ENCODE data around the gene MAST4.

Gene MAST4

GRCh38 chr5:66956439-66956838 lies 360.2 kb downstream of the MAST4 start:
- H3K4me1 ChIP-seq (ENCODE audit: control insufficient read depth, insufficient read depth, low read length, poor library complexity, severe bottlenecking), result no peaks in the 10 kb centered on the region

GRCh38 chr5:66958201-66958979 lies 362.2 kb downstream of the MAST4 start:
- Histone ChIP-seq H3K4me3 (ENCODE audit: insufficient read depth, low read depth, low read length, poor library complexity, severe bottlenecking) (no peak overlapping the region), H3K36me3 (ENCODE audit: control insufficient read depth, insufficient read depth, low read length) (no peaks in the 10 kb centered on the region), H3K27ac (ENCODE audit: insufficient read depth, low read length, poor library complexity, severe bottlenecking) (no peak overlapping the region), H3K4me1 (ENCODE audit: control insufficient read depth, insufficient read depth, low read length, poor library complexity, severe bottlenecking) (no peaks in the 10 kb centered on the region), H3K9me3 (ENCODE audit: control insufficient read depth, low read length) (no peaks in the 10 kb centered on the region), H3K27me3 (replicated peaks; ENCODE audit: control insufficient read depth, insufficient read depth, low read length, poor library complexity, severe bottlenecking) (no peaks in the 10 kb centered on the region)
- no peak for DNase-seq

More at GRCh38 chr5:66956439-66956838, 360.2 kb downstream of the MAST4 start:
- Histone ChIP-seq H3K27me3 (replicated peaks; ENCODE audit: control insufficient read depth, insufficient read depth, low read length, poor library complexity, severe bottlenecking) (no peaks in the 10 kb centered on the region), H3K9me3 (ENCODE audit: control insufficient read depth, low read length) (no peaks in the 10 kb centered on the region), H3K36me3 (ENCODE audit: control insufficient read depth, insufficient read depth, low read length) (no peaks in the 10 kb centered on the region), H3K4me3 (ENCODE audit: insufficient read depth, low read depth, low read length, poor library complexity, severe bottlenecking) (no peak overlapping the region), H3K27ac (ENCODE audit: insufficient read depth, low read length, poor library complexity, severe bottlenecking) (no peak overlapping the region)
- no peak for DNase-seq

GRCh38 chr5:66958980-66959641 lies 362.9 kb downstream of the MAST4 start:
- Histone ChIP-seq H3K9me3 (ENCODE audit: control insufficient read depth, low read length) (no peaks in the 10 kb centered on the region), H3K27ac (ENCODE audit: insufficient read depth, low read length, poor library complexity, severe bottlenecking) (no peak overlapping the region), H3K27me3 (replicated peaks; ENCODE audit: control insufficient read depth, insufficient read depth, low read length, poor library complexity, severe bottlenecking) (no peaks in the 10 kb centered on the region), H3K4me3 (ENCODE audit: insufficient read depth, low read depth, low read length, poor library complexity, severe bottlenecking) (no peak overlapping the region), H3K36me3 (ENCODE audit: control insufficient read depth, insufficient read depth, low read length) (no peaks in the 10 kb centered on the region), H3K4me1 (ENCODE audit: control insufficient read depth, insufficient read depth, low read length, poor library complexity, severe bottlenecking) (no peaks in the 10 kb centered on the region)
- no peak for DNase-seq

GRCh38 chr5:66959653-66960052 lies 363.5 kb downstream of the MAST4 start:
- Histone ChIP-seq H3K36me3 (ENCODE audit: control insufficient read depth, insufficient read depth, low read length) (no peaks in the 10 kb centered on the region), H3K27ac (ENCODE audit: insufficient read depth, low read length, poor library complexity, severe bottlenecking) (no peak overlapping the region), H3K4me1 (ENCODE audit: control insufficient read depth, insufficient read depth, low read length, poor library complexity, severe bottlenecking) (no peaks in the 10 kb centered on the region), H3K27me3 (replicated peaks; ENCODE audit: control insufficient read depth, insufficient read depth, low read length, poor library complexity, severe bottlenecking) (no peaks in the 10 kb centered on the region), H3K4me3 (ENCODE audit: insufficient read depth, low read depth, low read length, poor library complexity, severe bottlenecking) (no peak overlapping the region), H3K9me3 (ENCODE audit: control insufficient read depth, low read length) (no peaks in the 10 kb centered on the region)
- no peak for DNase-seq

GRCh38 chr5:66960369-66961137 lies 364.4 kb downstream of the MAST4 start:
- H3K4me3 ChIP-seq (ENCODE audit: insufficient read depth, low read depth, low read length, poor library complexity, severe bottlenecking), result no peak overlapping the region
- H3K27ac ChIP-seq (ENCODE audit: insufficient read depth, low read length, poor library complexity, severe bottlenecking), result no peak overlapping the region

GRCh38 chr5:66963559-66963971 lies 367.4 kb downstream of the MAST4 start:
- Histone ChIP-seq H3K36me3 (ENCODE audit: control insufficient read depth, insufficient read depth, low read length) (no peaks in the 10 kb centered on the region), H3K27me3 (replicated peaks; ENCODE audit: control insufficient read depth, insufficient read depth, low read length, poor library complexity, severe bottlenecking) (no peaks in the 10 kb centered on the region), H3K27ac (ENCODE audit: insufficient read depth, low read length, poor library complexity, severe bottlenecking) (no peak overlapping the region), H3K4me1 (ENCODE audit: control insufficient read depth, insufficient read depth, low read length, poor library complexity, severe bottlenecking) (no peaks in the 10 kb centered on the region), H3K4me3 (ENCODE audit: insufficient read depth, low read depth, low read length, poor library complexity, severe bottlenecking) (no peak overlapping the region), H3K9me3 (ENCODE audit: control insufficient read depth, low read length) (no peaks in the 10 kb centered on the region)
- DNase-seq, result no peak

More at GRCh38 chr5:66960369-66961137, 364.4 kb downstream of the MAST4 start:
- H3K27me3 ChIP-seq (replicated peaks; ENCODE audit: control insufficient read depth, insufficient read depth, low read length, poor library complexity, severe bottlenecking), result no peaks in the 10 kb centered on the region
- H3K9me3 ChIP-seq (ENCODE audit: control insufficient read depth, low read length), result no peaks in the 10 kb centered on the region
- H3K4me1 ChIP-seq (ENCODE audit: control insufficient read depth, insufficient read depth, low read length, poor library complexity, severe bottlenecking), result no peaks in the 10 kb centered on the region
- no peak for DNase-seq
- no peaks in the 10 kb centered on the region for H3K36me3 ChIP-seq (ENCODE audit: control insufficient read depth, insufficient read depth, low read length)

GRCh38 chr5:66966439-66966838 lies 370.2 kb downstream of the MAST4 start:
- H3K36me3 ChIP-seq (ENCODE audit: control insufficient read depth, insufficient read depth, low read length), result no peaks in the 10 kb centered on the region
- no peaks in the 10 kb centered on the region for H3K4me1 ChIP-seq (ENCODE audit: control insufficient read depth, insufficient read depth, low read length, poor library complexity, severe bottlenecking)
- H3K27me3 ChIP-seq (replicated peaks; ENCODE audit: control insufficient read depth, insufficient read depth, low read length, poor library complexity, severe bottlenecking), result no peaks in the 10 kb centered on the region
- no peaks in the 10 kb centered on the region for H3K9me3 ChIP-seq (ENCODE audit: control insufficient read depth, low read length)
- H3K4me3 ChIP-seq (ENCODE audit: insufficient read depth, low read depth, low read length, poor library complexity, severe bottlenecking), result no peak overlapping the region
- H3K27ac ChIP-seq (ENCODE audit: insufficient read depth, low read length, poor library complexity, severe bottlenecking), result no peak overlapping the region
- no peak for DNase-seq

GRCh38 chr5:66967102-66967501 lies 370.9 kb downstream of the MAST4 start:
- Histone ChIP-seq H3K27me3 (replicated peaks; ENCODE audit: control insufficient read depth, insufficient read depth, low read length, poor library complexity, severe bottlenecking) (no peaks in the 10 kb centered on the region), H3K4me3 (ENCODE audit: insufficient read depth, low read depth, low read length, poor library complexity, severe bottlenecking) (no peak overlapping the region), H3K4me1 (ENCODE audit: control insufficient read depth, insufficient read depth, low read length, poor library complexity, severe bottlenecking) (no peaks in the 10 kb centered on the region), H3K36me3 (ENCODE audit: control insufficient read depth, insufficient read depth, low read length) (no peaks in the 10 kb centered on the region), H3K27ac (ENCODE audit: insufficient read depth, low read length, poor library complexity, severe bottlenecking) (no peak overlapping the region), H3K9me3 (ENCODE audit: control insufficient read depth, low read length) (no peaks in the 10 kb centered on the region)
- DNase-seq, result no peak

GRCh38 chr5:66967826-66968262 lies 371.7 kb downstream of the MAST4 start:
- H3K36me3 ChIP-seq (ENCODE audit: control insufficient read depth, insufficient read depth, low read length), result no peaks in the 10 kb centered on the region
- H3K27me3 ChIP-seq (replicated peaks; ENCODE audit: control insufficient read depth, insufficient read depth, low read length, poor library complexity, severe bottlenecking), result no peaks in the 10 kb centered on the region
- no peak overlapping the region for H3K4me3 ChIP-seq (ENCODE audit: insufficient read depth, low read depth, low read length, poor library complexity, severe bottlenecking)
- no peaks in the 10 kb centered on the region for H3K9me3 ChIP-seq (ENCODE audit: control insufficient read depth, low read length)
- H3K27ac ChIP-seq (ENCODE audit: insufficient read depth, low read length, poor library complexity, severe bottlenecking), result no peak overlapping the region
- no peaks in the 10 kb centered on the region for H3K4me1 ChIP-seq (ENCODE audit: control insufficient read depth, insufficient read depth, low read length, poor library complexity, severe bottlenecking)
- no peak for DNase-seq

- H3K4me1 ChIP-seq (ENCODE audit: control insufficient read depth, insufficient read depth, low read length, poor library complexity, severe bottlenecking), result no peaks in the 10 kb centered on the region
- no peak overlapping the region for H3K27ac ChIP-seq (ENCODE audit: insufficient read depth, low read length, poor library complexity, severe bottlenecking)
Measured at GRCh38 chr5:66969484-66969883, 373.3 kb downstream of the MAST4 start.

More at GRCh38 chr5:66969484-66969883, 373.3 kb downstream of the MAST4 start:
- no peaks in the 10 kb centered on the region for H3K36me3 ChIP-seq (ENCODE audit: control insufficient read depth, insufficient read depth, low read length)
- no peaks in the 10 kb centered on the region for H3K9me3 ChIP-seq (ENCODE audit: control insufficient read depth, low read length)
- H3K27me3 ChIP-seq (replicated peaks; ENCODE audit: control insufficient read depth, insufficient read depth, low read length, poor library complexity, severe bottlenecking), result no peaks in the 10 kb centered on the region
- no peak overlapping the region for H3K4me3 ChIP-seq (ENCODE audit: insufficient read depth, low read depth, low read length, poor library complexity, severe bottlenecking)
- no peak for DNase-seq
